GM20431 (cell line): ENCODE results near the gene SEC22B.
"Not testable (repeated sequence)": the region's sequence is repeated elsewhere in the genome, so short reads cannot be mapped to it uniquely, and the experiment has no call there.

Experiments
- in situ Hi-C: fragments of 300-500 bp; cut with MseI, MboI; formaldehyde crosslinking; loops from one replicate; pipeline ENCODE4 v1.15.0; 2020; ENCODE audit warnings: low sequenced_read_pairs; ENCODE audit not compliant: unreplicated experiment

Gene SEC22B

DNA sequence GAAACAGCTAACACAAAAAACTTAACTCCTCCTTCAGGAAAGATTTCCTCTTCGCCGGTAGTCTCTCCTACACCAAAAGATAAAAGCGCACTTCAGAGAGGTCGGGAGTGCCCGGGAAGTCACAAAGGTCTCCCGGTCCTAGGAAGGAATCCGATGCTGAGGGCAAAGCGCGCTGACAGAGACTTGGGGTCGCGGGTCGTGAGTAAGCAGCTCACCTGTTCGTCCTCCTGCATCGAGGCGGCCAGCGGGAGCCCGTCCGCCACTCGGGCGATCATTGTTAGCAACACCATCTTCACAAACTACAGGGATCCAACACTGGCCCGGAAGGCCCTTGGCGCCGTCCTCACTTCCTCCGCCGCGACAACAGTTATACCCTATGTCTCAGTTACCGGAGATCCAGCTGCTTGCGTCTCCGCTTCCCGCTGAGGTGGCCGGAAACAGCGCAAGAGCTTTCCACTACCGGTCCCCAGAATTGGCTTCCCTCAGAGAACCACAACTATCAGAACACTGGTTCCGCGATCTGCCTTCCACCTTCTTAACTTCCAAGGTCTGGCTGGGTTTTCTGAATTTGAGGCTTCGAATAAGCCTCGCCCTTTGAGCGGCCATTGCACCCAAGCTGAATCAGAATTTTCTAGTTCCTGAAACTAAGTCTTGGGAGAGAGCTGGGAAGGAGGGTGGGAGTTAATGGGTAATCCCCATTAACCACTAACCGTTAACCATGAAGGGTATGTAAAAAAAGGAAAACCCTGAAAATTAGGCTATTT, at the start of gene SEC22B:
TSS of gene SEC22B (minus strand) at position 429 of the 764 bp plus-strand sequence. CDS start at position 290, 139 bp downstream.
- in situ Hi-C loops = no loop called here

- in situ Hi-C loops = not testable (repeated sequence)
These were observed 41.6 kb upstream of the SEC22B start for GRCh38 chr1:120217933-120218332.

- in situ Hi-C loops = not testable (repeated sequence)
These were observed 41.0 kb upstream of the SEC22B start for GRCh38 chr1:120217175-120217929.

DNA sequence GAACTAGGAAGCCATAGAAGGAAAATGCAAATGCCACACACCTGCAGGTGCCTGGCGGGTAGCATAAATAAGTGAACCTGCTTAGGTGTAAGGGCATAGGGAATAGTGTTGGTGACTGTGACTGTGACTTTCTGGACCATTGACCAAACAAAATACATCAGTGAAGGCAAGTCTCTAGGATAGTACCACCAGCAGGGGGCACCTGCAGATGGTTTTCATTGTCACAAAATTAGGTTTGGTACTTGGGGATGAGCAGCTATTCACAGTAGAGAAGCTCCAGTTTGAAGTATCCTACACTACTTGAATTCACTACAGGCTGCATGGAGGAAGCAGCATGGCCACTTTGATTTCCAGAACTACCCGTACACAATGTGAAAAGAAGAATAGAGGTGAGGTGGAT, 37.3 kb upstream of the SEC22B start:
- in situ Hi-C loops = not testable (repeated sequence)

DNA sequence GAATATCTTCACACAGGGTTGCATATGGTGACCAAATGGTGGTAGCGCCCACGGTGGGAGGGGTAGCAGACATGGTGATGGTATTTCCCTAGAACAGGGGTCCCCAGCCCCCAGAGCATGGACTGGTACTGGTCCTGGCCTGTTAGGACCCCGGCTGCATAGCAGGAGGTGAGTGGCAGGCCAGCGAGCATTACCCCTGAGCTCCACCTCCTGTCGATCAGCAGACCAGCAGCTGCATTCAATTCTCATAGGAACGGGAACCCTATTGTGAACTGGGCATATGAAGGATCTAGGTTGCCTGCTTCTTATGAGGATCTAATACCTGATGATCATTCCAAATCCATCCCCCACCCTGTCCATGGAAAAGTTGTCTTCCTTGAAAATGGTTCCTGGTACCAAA, 34.4 kb upstream of the SEC22B start:
- in situ Hi-C loops = not testable (repeated sequence)

DNA sequence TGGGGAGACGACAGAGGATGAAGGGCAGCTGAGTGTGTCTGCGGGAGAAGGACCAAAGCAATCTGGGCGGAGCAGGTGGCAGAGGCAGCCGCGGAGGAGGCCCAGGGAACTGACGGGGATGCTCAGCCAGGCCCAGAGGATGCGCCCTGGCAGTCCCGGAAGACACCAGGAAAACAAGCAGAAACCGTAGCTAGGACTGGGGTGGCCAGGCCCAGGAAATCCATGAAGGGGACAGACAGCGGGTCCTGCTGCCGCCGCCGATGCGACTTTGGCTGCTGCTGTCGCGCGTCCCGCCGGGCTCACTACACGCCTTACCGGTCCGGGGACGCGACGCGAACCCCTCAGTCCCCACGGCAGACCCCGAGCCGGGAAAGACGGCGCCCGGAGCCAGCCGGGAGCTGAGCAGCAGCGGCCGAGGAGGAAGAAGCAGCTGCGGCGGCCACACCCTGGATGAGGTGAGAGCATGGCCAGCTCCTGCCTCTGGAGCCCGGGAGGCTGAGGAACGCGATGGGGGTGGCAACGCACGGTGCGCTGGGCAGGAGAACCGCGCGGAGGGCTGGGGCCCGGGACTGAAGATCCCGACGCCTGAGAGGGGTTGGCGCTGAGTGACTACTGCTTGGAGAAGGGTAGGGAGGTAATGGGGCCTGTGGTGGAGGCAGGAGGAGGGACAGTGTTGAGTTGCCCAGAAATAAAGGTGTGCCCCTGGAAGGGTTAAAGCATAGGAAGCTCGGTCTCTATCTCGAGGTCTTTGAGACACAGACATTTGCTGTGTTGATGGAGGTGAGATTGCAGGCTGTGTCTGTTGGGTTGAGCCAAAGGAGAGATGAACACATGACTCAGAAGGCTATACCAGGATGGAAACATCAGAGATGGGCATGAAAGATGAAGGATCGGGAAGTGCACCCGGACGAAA, 20.8 kb upstream of the SEC22B start:
- in situ Hi-C loops = not testable (repeated sequence)

DNA sequence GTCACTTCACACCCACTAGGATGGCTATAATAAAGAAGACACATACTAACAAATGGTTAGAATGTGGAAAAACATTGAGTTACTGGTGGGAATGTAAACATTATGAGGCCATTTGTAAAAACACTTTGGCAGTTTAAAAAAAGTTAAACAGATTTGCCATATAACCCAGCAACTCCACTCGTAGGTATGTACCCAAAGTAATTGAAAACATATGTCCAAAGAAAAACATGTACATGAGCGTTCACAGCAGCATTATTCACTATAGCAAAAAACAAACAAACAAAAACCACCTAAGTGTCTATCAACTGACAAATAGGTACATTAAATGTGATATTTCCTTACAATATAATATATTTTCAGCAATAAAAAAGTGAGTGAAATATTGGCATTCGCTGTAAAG, 12.3 kb upstream of the SEC22B start:
- in situ Hi-C loops = not testable (repeated sequence)

GRCh38 chr1:120182176-120182707, 5.9 kb upstream of the SEC22B start:
- in situ Hi-C loops = not testable (repeated sequence)

- in situ Hi-C loops = not testable (repeated sequence)
These were observed 3.7 kb upstream of the SEC22B start for GRCh38 chr1:120179811-120180690.

GRCh38 chr1:120178799-120179756, 2.8 kb upstream of the SEC22B start:
- in situ Hi-C loops = no loop called here

DNA sequence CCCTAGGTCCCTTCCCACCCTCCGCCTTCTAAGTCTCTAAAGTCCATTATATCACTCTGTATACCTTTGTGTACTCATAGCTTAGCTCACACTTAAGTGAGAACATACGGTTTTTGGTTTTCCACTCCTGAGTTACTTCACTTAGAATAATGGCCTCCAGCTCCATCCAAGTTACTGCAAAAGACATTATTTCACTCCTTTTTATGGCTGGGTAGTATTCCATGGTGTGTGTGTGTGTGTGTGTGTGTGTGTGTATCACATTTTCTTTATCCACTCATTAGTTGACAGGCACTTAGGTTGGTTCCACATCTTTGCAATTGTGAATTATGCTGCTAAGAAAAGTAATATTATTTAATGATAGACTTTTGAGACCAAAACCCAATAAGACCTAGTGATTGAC, 1.7 kb upstream of the SEC22B start:
- in situ Hi-C loops = not testable (repeated sequence)

DNA sequence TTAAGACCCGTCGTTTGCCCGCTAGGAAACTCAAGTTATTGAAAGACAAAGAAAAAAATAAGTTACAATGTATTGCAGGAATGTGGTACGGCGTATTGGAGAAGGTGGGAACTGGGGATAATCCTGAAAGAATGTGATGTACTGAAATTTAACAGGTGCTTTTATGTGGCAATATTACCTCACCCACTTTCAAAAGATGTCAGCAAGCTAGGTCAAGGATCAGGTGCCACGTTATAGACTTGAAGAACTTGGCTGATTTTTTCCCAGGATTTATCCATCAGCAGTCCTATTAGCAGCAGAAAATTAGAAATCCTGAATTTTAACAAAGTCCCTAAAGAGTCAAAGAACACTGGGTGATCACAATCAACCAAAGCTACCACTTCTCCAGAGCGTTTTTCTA, 632 bp downstream of the SEC22B start:
- in situ Hi-C loops = not testable (repeated sequence)

- in situ Hi-C loops = not testable (repeated sequence)
These were observed 11.6 kb downstream of the SEC22B start for GRCh38 chr1:120164761-120165160.

GRCh38 chr1:120162015-120162414, 14.3 kb downstream of the SEC22B start:
- in situ Hi-C loops = not testable (repeated sequence)

GRCh38 chr1:120158495-120158894, 17.8 kb downstream of the SEC22B start:
- in situ Hi-C loops = not testable (repeated sequence)

- in situ Hi-C loops = not testable (repeated sequence)
These were observed 18.2 kb downstream of the SEC22B start for GRCh38 chr1:120158086-120158485.

DNA sequence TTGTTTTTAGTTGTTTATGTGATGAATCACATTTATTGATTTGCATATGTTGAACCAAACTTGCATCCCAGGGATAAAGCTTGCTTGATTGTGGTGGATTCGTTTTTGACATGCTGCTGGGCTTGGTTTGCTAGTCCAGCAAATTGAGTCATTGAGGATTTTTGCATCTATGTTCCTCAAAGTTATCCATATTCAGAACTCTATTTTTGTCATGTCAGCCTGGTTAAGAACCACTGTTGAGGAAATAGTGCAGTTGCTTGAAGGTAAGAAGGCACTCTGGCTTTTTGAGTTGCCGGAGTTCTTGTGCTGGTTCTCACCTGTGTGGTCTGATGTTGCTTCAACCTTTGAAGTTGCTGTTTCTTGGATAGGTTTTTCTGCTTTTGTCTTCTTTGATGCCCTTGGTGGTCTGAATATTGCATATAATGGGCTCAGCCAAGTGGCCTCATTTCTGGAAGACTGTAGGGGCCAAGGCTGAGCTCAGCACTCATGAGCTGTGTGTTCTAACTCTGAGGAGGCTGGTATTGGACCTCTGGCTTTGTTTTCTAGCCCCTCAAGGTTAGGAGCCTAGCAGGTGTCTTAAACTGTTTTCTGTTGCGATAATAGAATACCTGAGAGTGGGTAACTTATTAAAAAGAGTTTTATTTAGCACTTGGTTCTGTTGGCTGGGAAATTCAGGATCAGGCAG, 26.0 kb downstream of the SEC22B start:
- in situ Hi-C loops = not testable (repeated sequence)
